DND-41 (cell line): ENCODE results near the gene HES4.
"Not testable (repeated sequence)": the region's sequence is repeated elsewhere in the genome, so short reads cannot be mapped to it uniquely, and the experiment has no call there.

Experiments
- ATAC-seq: fragments of 200-7000 bp; cut with Tn5 transposase; 3 replicates; pipeline ENCODE4 v1.9.1; 2021; ENCODE audit warnings: low read depth; ENCODE audit not compliant: insufficient read depth
- DNase-seq: peaks from one replicate; pipeline ENCODE4 v3.0.0-alpha.2; 2020
- H2AFZ ChIP-seq: 2 replicates; pipeline ENCODE4 v1.6.0; 2012; ENCODE audit warnings: low read depth, low read length
- H3K27ac ChIP-seq: 2 replicates; pipeline ENCODE4 v1.5.1; 2012; ENCODE audit warnings: low read length, inconsistent platforms
- H3K27me3 ChIP-seq: fragments of 200-600 bp; sonication (generic); 2 replicates; pipeline ENCODE4 v1.6.0; 2012; ENCODE audit warnings: low read length, mild to moderate bottlenecking, inconsistent platforms; ENCODE audit not compliant: insufficient read depth, poor library complexity
- H3K36me3 ChIP-seq: 2 replicates; pipeline ENCODE4 v1.5.1; 2012; ENCODE audit warnings: low read length, inconsistent platforms; ENCODE audit not compliant: insufficient read depth
- H3K4me1 ChIP-seq: 2 replicates; pipeline ENCODE4 v1.5.1; 2012; ENCODE audit warnings: mild to moderate bottlenecking, low read length; ENCODE audit not compliant: insufficient read depth
- H3K4me2 ChIP-seq: 2 replicates; pipeline ENCODE4 v1.6.0; 2012; ENCODE audit warnings: mild to moderate bottlenecking, moderate library complexity, low read length, inconsistent platforms; ENCODE audit not compliant: insufficient read depth
- H3K4me3 ChIP-seq, 2 experiments: fragments of 200-600 bp in 1 of 2; shearing (Covaris generic) in 1 of 2; 2 replicates each; pipeline ENCODE4 v1.5.1; 2012 to 2016; ENCODE audit warnings: inconsistent platforms in 2 of 2, low read length in 2 of 2, mild to moderate bottlenecking in 2 of 2, low read depth in 1 of 2, moderate library complexity in 1 of 2
- H3K79me2 ChIP-seq: 2 replicates; pipeline ENCODE4 v1.6.0; 2012; ENCODE audit warnings: low read length, inconsistent platforms; ENCODE audit not compliant: insufficient read depth
- H3K9ac ChIP-seq: 2 replicates; pipeline ENCODE4 v1.6.0; 2012; ENCODE audit warnings: low read depth, mild to moderate bottlenecking, inconsistent platforms, low read length, moderate library complexity
- H3K9me3 ChIP-seq: 2 replicates; pipeline ENCODE4 v1.5.1; 2012; ENCODE audit warnings: low read length, moderate library complexity, mild to moderate bottlenecking, inconsistent platforms; ENCODE audit not compliant: insufficient read depth, severe bottlenecking
- H4K20me1 ChIP-seq: 2 replicates; pipeline ENCODE4 v1.6.0; 2012; ENCODE audit warnings: low read length; ENCODE audit not compliant: insufficient read depth
- EZH2 ChIP-seq: IDR thresholded peaks from 3 replicates; pipeline ENCODE4 v1.6.1; 2012; ENCODE audit warnings: borderline replicate concordance, low read depth, mild to moderate bottlenecking, moderate library complexity, low read length, inconsistent platforms; ENCODE audit not compliant: severe bottlenecking
- TF ChIP-seq, protein P1 (sequence below): IDR thresholded peaks from 2 replicates; pipeline ENCODE4 v1.5.1; 2012; ENCODE audit warnings: borderline replicate concordance, low read length, moderate library complexity, mild to moderate bottlenecking; ENCODE audit not compliant: poor library complexity, severe bottlenecking; ENCODE audit errors: extremely low read depth

Gene HES4

DNA sequence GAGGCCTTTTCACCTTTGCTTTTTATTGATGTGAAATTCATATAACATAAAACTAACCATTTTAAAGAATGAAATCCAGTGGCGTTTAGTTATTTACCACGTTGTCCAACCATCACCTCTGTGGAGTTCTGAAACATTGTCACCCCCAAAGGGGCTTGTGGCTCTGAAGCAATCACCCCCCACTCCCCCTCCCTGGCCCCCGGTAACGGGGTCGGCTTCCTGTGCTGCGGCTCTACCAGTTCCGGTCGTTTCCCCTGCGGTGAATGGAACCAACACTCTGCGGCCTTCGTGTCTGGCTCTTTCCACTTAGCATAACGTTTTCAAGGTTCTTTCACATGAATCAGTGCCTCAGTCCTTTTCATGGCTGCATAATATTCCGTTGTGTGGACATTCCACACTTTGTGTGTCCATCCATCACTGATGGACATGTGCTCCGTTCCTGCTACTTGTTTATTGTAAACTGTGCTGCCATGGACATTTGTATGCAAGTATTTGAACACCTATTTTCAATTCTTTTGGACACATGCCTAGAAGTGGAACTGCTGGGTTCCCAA is 11.6 kb upstream of the HES4 start:
- Histone ChIP-seq H3K4me1 (peaks cover 29% of the 10 kb centered on the region), H4K20me1 (no peaks in the 10 kb centered on the region), H3K4me2 (no peak overlapping the region), H2AFZ (no peak overlapping the region), H3K9ac (no peak overlapping the region), H3K79me2 (peaks cover 14% of the 10 kb centered on the region), H3K9me3 (no peaks in the 10 kb centered on the region), H3K36me3 (no peaks in the 10 kb centered on the region), H3K27me3 (no peaks in the 10 kb centered on the region), H3K4me3 (no peak overlapping the region), H3K27ac (no peak overlapping the region)
- no peak for ATAC-seq
- no peak for DNase-seq
- TF ChIP-seq, protein P1, sequence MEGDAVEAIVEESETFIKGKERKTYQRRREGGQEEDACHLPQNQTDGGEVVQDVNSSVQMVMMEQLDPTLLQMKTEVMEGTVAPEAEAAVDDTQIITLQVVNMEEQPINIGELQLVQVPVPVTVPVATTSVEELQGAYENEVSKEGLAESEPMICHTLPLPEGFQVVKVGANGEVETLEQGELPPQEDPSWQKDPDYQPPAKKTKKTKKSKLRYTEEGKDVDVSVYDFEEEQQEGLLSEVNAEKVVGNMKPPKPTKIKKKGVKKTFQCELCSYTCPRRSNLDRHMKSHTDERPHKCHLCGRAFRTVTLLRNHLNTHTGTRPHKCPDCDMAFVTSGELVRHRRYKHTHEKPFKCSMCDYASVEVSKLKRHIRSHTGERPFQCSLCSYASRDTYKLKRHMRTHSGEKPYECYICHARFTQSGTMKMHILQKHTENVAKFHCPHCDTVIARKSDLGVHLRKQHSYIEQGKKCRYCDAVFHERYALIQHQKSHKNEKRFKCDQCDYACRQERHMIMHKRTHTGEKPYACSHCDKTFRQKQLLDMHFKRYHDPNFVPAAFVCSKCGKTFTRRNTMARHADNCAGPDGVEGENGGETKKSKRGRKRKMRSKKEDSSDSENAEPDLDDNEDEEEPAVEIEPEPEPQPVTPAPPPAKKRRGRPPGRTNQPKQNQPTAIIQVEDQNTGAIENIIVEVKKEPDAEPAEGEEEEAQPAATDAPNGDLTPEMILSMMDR: no peak
- no peak for TF ChIP-seq EZH2

DNA sequence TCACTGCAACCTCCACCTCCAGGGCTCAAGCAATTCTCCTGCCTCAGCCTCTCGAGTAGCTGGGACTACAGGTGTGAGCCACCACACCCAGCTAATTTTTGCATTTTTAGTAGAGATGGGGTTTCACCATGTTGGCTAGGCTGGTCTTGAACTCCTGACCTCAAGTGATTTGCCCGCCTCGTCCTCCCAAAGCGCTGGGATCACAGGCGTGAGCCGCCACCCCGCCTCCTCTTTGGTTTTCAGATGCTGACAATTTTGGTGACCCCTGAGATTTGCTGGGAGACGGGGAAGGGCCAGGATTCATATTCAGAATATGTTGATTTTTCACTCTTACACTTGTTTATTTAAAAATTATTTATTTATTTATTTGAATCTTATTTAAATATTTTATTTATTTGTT is 10.2 kb upstream of the HES4 start:
- not testable (repeated sequence) for H3K9me3 ChIP-seq, H3K36me3 ChIP-seq, ATAC-seq, H3K27ac ChIP-seq, DNase-seq, H3K4me3 ChIP-seq, H3K27me3 ChIP-seq, H3K9ac ChIP-seq, H3K4me2 ChIP-seq, H2AFZ ChIP-seq, H4K20me1 ChIP-seq
- H3K79me2 ChIP-seq: peaks cover 13% of the 10 kb centered on the region
- peaks cover 25% of the 10 kb centered on the region for H3K4me1 ChIP-seq

DNA sequence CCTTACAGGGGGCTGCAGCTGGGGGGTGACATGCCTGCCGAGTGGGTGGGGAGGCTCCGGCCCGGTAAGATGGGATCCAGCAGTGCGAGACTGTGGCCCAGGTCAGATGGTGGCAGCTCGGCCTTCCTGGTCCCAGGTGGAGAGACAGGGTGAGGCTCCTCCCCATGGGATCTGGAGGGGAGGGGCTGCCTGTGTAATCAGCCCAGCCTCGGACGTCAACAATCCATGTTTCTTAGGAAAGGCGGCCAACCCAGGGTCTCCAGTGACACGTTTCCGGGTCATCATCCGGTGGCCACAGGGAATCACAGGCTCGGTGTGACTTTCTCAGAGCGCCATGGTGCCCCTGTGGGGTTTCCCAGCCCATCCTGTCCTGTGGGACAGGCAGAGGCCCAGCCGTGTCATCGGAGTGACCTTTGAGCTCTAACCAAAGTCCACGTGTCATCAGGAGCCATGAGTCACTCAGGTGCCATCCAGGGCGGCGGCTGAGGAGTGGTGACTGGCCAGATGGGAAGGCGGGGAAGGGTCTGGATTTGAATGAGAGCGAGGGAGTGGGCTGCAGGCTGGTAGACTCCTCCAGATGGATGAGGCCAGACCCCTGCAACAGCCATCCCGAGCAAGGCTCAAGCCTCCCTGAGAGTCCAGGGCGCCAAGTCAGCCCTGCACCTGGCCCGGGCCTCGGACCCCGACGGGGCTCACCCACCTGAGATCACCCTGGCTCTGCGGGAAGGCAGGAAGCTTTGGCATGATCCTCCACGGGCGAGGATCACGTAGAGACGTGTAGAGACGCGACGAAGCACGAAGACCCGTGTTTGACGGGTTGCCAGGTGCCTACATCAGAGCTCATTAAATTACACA is 6.6 kb upstream of the HES4 start:
- H3K9me3 ChIP-seq: no peaks in the 10 kb centered on the region
- TF ChIP-seq, protein P1: no peak
- no peak for TF ChIP-seq EZH2
- ATAC-seq (no peak), DNase-seq (no peak)
- no peak overlapping the region for H3K9ac ChIP-seq
- peaks cover 32% of the 10 kb centered on the region for H3K27me3 ChIP-seq
- no peak overlapping the region for H3K27ac ChIP-seq
- H3K36me3 ChIP-seq: no peaks in the 10 kb centered on the region
- H3K79me2 ChIP-seq: no peaks in the 10 kb centered on the region
- H2AFZ ChIP-seq: no peak overlapping the region
- H3K4me2 ChIP-seq: no peak overlapping the region
- H4K20me1 ChIP-seq: peaks cover 12% of the 10 kb centered on the region
- no peaks in the 10 kb centered on the region for H3K4me1 ChIP-seq
- no peak overlapping the region for H3K4me3 ChIP-seq

DNA sequence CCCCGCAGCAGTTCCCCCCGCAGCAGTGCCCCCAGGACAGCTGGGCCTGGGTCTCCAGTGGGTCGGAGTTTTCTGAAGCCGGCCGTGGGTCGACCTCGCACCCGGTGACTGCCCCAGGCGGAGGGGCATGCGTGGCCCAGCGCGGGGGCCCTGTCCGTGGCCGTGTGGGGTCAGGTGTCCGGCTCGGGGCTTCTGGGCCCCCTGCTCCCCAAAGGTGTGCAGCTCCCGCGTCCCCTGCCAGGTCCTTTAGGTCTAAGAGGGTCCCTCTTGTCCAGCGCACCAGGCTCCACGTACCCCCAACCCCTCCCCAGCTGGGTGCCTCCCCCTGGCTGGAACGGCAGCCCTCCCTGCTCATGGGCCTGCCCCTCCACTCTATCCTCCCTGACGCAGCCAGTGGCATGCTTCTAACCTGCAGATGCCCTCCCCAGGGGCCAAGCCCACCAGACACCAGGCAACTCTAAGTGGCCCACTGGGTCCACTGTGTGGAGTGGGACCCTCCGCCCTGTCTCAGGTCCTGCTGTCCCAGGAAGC is 5.9 kb upstream of the HES4 start:
- DNase-seq (no peak), ATAC-seq (no peak)
- Histone ChIP-seq H3K9me3 (no peaks in the 10 kb centered on the region), H3K36me3 (no peaks in the 10 kb centered on the region), H3K27me3 (peaks cover 35% of the 10 kb centered on the region), H4K20me1 (peaks cover 12% of the 10 kb centered on the region), H3K4me2 (no peak overlapping the region), H3K9ac (no peak overlapping the region), H3K4me1 (no peaks in the 10 kb centered on the region), H2AFZ (no peak overlapping the region), H3K79me2 (no peaks in the 10 kb centered on the region), H3K4me3 (no peak overlapping the region), H3K27ac (no peak overlapping the region)
- TF ChIP-seq, protein P1: no peak
- TF ChIP-seq EZH2: no peak
